Cerebellar cortex (tissue), 1 donor: ENCODE results near the gene OPCML.

ENCODE experiments used
- DNase-seq: peaks from one replicate; pipeline ENCODE4 v3.0.0-alpha.2; 2015; ENCODE audit warnings: low spot score

Gene OPCML

DNA sequence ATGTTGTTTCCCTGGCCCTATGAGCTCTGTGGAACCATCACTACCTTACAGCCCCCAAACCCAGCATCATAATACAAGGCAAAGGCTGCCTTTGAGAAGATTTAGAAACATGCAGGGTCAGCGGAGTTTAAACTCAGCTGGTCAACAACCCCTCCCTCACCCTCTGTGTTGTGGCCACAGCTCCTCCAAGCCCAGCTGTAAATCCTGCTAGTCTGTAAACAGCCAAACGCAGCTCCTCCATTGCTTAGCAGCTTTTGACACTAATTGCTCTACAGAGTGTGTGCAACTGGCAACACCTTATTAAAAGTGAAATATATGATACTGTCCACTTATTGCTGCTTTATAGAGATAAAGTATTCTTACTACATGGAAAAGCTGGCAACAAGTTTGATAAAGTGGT, 29.1 kb downstream of the OPCML start:
- DNase-seq, result no peak

GRCh38 chr11:133501643-133502539, 30.4 kb downstream of the OPCML start:
- DNase-seq, result no peak

- no peak for DNase-seq
Measured at GRCh38 chr11:133500936-133501335, 31.4 kb downstream of the OPCML start.

DNA sequence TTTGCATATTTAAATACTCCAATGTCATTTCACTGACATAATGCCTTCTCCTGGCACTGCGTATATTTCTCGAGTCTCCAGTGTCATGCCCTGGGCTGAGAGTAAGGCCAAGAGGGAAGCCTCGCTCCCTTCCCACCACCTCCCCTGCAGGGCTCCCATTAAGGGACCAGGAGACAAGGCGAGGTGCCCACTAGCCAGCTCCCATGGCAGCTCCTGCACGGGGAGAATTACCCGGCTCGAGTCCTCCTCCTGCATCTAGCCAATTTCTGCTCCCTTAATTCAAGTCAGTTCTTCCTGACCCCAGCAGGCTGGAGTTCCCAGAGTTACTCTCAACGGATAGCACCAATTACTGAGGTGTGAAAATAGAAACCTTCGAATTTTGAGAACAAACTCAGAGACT, 31.9 kb downstream of the OPCML start:
- no peak for DNase-seq

GRCh38 chr11:133498969-133499368, 33.3 kb downstream of the OPCML start:
- no peak for DNase-seq

DNA sequence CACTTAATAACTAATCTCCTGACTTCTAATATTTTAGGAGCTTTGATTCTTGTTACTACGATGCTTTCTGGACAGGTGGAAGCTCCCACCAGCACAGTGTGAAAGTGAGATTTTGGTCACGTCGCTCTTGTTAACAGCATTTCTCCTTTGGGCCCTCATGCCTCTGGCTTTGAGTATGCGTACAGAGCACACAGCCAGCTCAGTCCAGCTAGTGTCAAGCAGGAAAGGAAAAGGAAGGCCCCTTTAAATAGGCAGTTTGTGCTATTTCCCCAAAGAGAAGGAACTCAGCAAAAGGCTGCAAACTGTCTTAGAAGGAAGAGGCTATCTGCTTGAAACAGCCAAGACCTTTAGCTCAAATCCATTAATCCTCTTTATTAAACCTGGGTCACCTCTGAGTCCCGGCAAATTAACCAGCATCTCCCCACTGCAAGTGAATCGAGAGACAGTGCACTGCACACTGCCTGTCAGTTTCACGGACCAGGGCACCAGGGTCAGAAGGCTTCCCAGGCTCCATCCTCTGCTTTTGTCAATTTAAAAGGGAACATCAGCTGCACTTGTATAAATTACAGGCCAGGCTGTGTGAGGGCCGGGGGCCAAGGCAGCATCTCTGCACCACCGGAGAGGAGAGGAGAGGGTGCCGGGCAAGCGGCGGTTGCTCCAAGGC, 34.7 kb downstream of the OPCML start:
- DNase-seq, result no peak

GRCh38 chr11:133492895-133493294, 39.4 kb downstream of the OPCML start:
- no peak for DNase-seq

- no peak for DNase-seq
Measured at GRCh38 chr11:133491680-133492383, 40.5 kb downstream of the OPCML start.

DNA sequence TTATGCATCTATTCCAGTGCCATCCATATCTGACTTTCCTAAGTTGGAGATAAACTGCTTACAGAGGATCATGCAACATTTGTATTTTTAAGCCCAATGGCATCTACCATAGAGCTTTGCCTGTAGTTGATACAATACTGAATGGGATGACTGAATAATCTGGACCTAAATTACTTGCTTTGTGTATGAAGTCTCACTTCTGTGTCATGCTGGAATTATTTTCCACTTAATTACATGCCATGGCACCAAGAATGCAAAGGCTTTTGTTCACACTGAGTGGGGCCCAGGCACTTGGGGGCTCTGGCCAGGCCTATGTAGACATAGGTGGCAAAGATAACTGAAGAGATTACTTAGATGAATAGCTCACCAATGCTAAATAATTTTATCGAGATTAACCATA, 51.6 kb downstream of the OPCML start:
- no peak for DNase-seq

DNA sequence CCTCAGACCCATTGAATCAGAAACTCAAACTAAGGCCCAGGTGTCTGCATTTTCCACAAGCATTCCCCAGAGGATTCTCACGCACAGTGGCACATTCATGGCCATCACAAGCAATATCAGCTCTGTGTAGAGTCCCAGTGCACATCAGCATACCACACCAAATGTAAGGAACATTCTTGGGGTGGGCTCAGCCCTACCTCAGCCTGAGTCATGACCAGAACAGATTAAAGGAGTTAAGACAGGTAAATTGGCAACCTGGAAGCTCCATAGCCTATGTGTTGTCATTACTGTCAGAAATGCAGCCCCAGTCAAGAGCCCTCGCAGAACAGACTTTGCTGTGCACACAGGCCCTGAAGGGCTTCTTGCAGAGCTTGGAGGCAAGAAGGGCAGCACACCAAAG, 53.1 kb downstream of the OPCML start:
- DNase-seq, result no peak

- no peak for DNase-seq
Measured at GRCh38 chr11:133477251-133477625, 55.1 kb downstream of the OPCML start.

DNA sequence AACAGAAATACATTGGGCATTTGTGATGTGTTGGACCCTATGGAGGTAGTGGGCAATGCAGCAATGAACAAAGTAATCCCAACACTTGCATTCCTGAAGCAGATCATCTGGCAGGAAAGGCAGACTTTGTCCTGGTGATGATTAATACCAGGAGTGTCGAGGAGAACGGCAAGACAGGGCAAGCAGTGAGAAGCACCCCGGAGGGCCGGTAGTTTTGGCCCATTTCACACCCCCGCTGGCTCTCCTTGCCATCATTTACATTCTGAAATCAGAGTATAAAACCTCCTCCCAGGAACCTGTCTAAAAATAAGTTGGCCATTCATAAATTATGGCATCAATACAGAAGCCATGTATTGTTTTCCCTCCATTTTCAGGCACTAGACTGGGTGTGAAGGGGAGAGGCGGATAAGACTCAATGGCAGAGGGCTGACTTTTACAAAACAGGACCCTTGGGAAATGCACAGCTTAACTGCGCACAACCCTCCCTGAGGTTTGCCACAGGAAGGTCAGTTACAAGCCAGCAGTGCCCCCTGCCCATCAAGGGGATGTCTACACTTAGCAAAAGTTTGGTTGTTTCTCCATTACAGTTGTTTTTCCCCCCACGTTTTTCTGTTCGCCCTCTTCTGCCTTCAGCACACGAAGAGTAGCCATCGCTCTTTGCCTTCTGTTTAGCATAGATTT, 55.6 kb downstream of the OPCML start:
- no peak for DNase-seq

GRCh38 chr11:133474461-133474860, 57.8 kb downstream of the OPCML start:
- no peak for DNase-seq

DNA sequence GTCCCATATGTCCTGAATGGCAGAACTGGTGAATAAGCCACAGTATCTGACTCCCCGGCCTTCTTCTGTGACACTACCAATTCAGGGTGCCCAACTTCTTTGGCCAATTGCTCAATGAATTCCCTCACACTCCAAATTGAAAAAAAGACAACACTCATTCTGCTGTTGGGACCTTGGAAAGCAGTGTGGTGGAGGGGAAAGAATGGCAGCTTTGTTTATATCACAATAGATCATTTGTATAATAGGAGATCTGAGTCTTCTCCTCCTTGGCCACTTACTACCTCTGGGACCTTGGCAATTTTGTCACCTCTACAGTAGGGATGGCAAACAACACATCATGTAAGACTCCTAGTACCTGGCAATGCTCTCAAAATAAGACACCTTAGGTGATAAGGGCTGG, 64.6 kb downstream of the OPCML start:
- DNase-seq, result no peak

DNA sequence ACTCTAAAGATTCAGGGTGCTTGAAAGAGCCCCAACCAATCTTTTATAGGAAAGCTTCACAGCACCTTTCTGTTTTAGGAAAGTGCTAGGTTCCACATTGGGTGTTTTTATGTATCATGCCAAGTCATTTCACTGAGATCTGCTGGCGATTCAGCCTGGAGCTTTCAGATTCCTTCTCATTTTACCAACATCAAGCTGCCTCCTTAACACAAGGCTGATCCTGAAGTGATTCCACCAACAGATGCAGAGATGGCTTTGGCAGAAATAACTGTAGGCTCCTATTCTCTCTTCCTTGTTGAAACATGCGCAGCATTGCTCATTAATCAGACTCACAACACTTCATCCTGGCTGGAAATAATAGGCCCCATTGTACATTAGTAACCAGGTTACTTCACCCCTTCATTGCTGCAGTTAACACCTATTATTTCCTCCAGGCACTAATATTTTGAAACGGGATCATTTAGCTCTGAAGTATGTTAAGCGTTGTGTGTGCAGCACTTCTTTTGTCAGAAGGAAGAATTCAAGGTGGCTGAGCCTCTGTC, 89.0 kb downstream of the OPCML start:
- no peak for DNase-seq

GRCh38 chr11:133441964-133442660, 90.2 kb downstream of the OPCML start:
- DNase-seq, result no peak

DNA sequence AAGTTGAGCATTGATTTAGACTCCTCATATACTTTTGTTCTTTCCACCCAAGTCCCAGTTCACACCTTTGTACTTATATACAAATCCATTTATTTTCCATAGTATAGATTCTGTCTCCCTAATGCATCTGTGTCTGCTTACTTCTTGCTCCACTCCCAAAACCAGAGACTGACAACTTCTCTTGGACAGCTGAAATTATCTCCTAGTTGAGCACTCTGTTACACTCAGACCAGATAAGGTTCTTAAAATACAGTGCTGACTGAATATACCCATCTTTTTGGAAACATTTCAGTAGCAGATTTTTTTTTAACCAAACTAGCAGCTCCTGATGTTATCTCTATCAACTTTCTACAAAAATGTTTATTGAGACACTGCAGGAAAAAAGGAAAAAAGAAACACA, 106.3 kb downstream of the OPCML start:
- no peak for DNase-seq

DNA sequence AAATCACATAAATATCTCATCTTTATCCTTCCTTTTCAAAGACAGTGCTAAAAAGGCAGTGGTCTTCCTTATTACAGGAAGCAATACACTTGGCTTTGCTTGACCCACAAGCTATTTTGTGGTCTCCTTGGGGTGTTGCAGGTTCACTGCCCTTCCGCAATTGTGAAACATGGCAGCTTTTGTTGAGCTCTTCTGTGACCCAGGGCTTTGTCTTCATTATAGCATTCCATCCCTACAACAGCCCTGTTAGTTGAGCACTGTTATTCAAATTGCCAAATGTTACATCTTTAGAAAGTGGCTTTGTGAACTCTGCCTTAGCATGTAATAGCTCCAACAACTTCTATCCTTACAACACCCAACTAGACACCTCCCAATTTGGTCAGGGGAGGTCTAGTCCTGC, 107.1 kb downstream of the OPCML start:
- DNase-seq, result no peak

DNA sequence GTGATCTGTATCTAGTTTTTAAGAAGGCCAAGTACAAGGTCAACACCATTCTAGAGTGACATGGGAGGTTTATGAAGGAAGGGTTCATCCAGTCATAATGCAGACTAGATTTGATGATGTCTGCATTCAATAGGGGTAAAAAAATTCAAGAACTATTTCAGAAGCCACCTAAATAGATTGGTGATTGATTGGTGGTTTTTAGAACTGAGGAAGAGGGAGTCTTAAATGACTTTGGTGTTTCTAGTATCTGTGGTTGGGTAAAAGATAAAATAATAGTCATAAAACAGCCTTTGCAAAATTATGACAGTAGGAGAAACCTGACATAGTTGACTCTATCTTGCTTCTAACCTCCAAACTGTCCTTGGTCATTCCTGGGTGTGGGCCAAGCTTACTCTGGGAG, 114.1 kb downstream of the OPCML start:
- DNase-seq, result no peak

DNA sequence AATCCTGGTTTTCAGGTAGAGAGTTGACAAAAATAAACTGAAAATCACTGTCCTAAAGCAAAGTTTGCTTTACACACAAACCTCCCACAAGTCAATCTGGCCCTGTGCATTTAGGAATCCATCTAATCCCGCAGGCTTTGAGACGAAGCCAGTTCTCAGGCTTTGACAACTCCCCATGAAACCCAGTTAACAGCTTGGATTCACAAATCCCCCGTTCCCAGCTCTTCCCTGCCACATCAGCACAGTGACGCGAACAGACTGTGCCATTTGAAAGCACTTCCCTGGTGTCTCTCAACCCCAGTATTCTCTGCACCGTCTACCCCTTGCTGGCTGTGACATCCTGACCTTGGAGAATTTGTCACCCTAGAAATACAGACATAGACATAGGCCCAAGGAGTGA, 117.8 kb downstream of the OPCML start:
- no peak for DNase-seq

DNA sequence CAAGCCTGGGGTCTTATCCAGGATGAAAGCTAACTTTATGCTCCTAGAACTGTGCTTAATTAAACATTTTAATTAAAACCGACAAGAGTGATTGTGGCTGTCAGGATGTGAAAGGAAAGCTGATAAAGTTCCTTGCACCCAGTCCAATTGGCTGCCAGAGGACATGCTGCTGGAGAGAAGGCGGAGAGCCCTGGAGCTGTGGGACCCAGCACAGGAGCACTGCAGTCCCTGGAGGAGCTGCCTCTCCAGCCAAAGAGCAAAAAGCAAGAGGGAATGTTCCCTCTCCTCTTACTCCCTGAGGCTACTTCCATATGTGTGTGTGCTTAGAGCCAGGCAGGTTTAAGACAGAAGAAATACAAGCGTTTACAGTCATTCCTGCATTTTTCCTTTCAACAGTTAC, 118.6 kb downstream of the OPCML start:
- no peak for DNase-seq

GRCh38 chr11:133409799-133410198, 122.5 kb downstream of the OPCML start:
- DNase-seq, result no peak
